Ascending aorta (tissue), 2 donors: Measurements from ENCODE around the gene CD226. TPM values are rescaled to one million over a fixed set of nuclear protein-coding genes. Genes with fewer than 3 reads are reported as not detected.

ENCODE experiments used
- DNase-seq, 2 donors: peaks; one replicate each; pipeline ENCODE4 v3.0.0-alpha.2; 2019; ENCODE audit warnings: low spot score in 2 of 2
- H3K27ac ChIP-seq, 2 donors: fragments of 200-600 bp; sonication (generic); one replicate each; pipeline ENCODE4 v1.5.1; 2016 to 2017; ENCODE audit warnings: mild to moderate bottlenecking in 1 of 2
- H3K27me3 ChIP-seq: fragments of 200-600 bp; sonication (generic); one replicate; pipeline ENCODE4 v1.5.1; 2017
- H3K36me3 ChIP-seq, 2 donors: fragments of 200-600 bp; sonication (generic); one replicate each; pipeline ENCODE4 v1.5.1; 2016
- H3K4me1 ChIP-seq, 2 donors: fragments of 200-600 bp; sonication (generic); one replicate each; pipeline ENCODE4 v1.5.1; 2016 to 2017; ENCODE audit warnings: mild to moderate bottlenecking in 1 of 2
- H3K4me3 ChIP-seq, 2 donors: fragments of 200-600 bp; sonication (generic); one replicate each; pipeline ENCODE4 v1.5.1; 2016 to 2017; ENCODE audit warnings: mild to moderate bottlenecking in 1 of 2
- H3K9me3 ChIP-seq, 2 donors: fragments of 200-600 bp; sonication (generic); one replicate each; pipeline ENCODE4 v1.5.1; 2016
- intact Hi-C: fragments of 100-400 bp; cut with DNase I; formaldehyde crosslinking; loops from one replicate; pipeline ENCODE4 v1.15.1; 2023
- total RNA-seq: library from RNA; depleted of rRNA; stranded (reverse); fragments of >200 nt; gene quantifications from one replicate; pipeline ENCODE4 v1.1.0, GENCODE V29; 2016
- TF ChIP-seq, protein P1 (sequence below), 3 experiments: fragments of 200-600 bp in 2 of 3; fragments of 450-650 bp in 1 of 3; sonication (generic) in 2 of 3; IDR thresholded peaks; one replicate each; pipeline ENCODE4 v1.5.1; 2016 to 2019; ENCODE audit warnings: antibody characterized with exemption in 3 of 3, mild to moderate bottlenecking in 1 of 3, moderate library complexity in 1 of 3

The CD226 gene
- total RNA-seq, 1 donor from 2014 or later = 3.3 TPM

DNA sequence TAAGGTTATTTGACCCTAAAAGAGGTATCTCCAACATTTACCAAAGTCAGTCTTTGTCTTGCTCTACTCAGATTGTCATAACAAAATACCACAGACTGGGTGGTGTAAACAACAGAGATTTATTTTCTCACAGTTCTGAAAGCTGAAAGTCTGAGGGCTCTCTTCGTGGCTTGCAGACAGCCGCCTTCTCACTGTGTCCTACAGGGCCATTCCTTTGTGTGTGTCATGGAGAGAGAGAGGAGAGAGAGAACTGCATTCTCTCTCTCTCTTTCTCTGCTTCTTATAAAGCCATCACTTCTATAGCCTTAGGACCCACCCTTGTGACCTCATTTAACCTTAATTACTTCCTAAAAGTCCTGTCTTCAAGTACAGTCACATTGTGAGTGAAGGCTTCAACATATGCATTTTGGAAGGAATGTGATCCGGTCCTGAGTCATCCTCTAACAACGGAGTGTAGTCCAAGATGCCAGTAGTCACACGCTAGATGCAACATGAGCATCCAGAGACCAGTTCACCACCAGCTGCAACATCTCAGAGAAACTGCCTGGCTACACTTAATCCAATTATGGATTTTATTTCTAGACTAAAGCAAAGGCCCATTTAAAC, 130.2 kb downstream of the CD226 start:
- H3K27me3 ChIP-seq = no peaks in the 10 kb centered on the region
- intact Hi-C loops = no loop called here
- H3K27ac ChIP-seq = no peak overlapping the region
- no peaks in the 10 kb centered on the region for H3K36me3 ChIP-seq
- TF ChIP-seq, protein P1, sequence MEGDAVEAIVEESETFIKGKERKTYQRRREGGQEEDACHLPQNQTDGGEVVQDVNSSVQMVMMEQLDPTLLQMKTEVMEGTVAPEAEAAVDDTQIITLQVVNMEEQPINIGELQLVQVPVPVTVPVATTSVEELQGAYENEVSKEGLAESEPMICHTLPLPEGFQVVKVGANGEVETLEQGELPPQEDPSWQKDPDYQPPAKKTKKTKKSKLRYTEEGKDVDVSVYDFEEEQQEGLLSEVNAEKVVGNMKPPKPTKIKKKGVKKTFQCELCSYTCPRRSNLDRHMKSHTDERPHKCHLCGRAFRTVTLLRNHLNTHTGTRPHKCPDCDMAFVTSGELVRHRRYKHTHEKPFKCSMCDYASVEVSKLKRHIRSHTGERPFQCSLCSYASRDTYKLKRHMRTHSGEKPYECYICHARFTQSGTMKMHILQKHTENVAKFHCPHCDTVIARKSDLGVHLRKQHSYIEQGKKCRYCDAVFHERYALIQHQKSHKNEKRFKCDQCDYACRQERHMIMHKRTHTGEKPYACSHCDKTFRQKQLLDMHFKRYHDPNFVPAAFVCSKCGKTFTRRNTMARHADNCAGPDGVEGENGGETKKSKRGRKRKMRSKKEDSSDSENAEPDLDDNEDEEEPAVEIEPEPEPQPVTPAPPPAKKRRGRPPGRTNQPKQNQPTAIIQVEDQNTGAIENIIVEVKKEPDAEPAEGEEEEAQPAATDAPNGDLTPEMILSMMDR (IDR thresholded peaks at IDR 0.05) = no peak
- no peak overlapping the region for H3K4me3 ChIP-seq
- H3K9me3 ChIP-seq = no peaks in the 10 kb centered on the region
- DNase-seq = no peak
- no peaks in the 10 kb centered on the region for H3K4me1 ChIP-seq

DNA sequence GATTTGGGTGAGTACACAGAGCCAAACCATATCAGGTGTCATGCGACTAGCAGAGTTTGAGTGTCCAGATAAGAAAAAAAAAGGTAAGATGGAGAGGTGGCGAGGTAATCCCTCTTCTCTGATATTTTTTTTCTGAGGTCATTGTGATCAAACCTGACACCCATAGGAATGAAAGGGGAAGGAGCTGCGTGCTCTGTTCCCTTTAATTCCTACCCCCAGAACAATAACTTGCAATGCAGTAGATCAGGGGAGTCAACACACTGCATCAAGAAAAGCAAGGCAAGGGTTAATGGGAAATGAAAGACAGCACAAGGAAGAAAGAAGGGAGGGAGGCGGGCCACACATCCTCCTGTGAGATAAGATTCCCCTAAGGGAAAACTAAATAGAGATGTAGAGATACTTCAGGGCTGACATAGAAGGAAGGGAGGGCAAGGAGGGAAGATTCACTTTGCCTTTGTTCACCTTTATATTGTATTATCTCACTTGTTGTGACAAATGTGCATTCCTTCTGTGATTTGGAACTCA, 132.8 kb downstream of the CD226 start:
- Histone ChIP-seq H3K27me3 (no peaks in the 10 kb centered on the region), H3K36me3 (no peaks in the 10 kb centered on the region), H3K27ac (no peak overlapping the region), H3K9me3 (no peaks in the 10 kb centered on the region), H3K4me1 (no peaks in the 10 kb centered on the region), H3K4me3 (no peak overlapping the region)
- TF ChIP-seq, protein P1 (IDR thresholded peaks at IDR 0.05) = no peak
- no peak for DNase-seq
- intact Hi-C loops = no loop called here

DNA sequence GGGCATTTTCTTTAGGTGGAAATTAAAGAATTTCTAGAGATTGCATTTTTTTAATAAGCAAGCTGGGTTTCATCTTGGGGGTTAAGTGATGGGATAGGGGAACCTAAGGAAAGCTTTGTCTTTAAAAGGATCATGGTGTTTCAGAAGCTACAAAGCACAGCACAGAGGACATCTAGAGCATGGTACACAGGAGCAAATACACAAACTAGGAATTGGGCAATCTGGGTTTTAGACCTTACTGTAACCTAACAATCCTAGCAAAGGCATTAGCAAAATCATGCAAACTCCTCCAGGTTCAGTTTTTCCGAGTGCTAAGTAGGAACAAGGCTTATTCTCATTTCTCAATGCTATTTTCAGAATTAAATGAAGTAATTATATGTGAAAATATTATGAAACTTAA, 134.1 kb downstream of the CD226 start:
- Histone ChIP-seq H3K4me1 (no peaks in the 10 kb centered on the region), H3K36me3 (no peaks in the 10 kb centered on the region), H3K9me3 (no peaks in the 10 kb centered on the region), H3K27me3 (no peaks in the 10 kb centered on the region), H3K27ac (no peak overlapping the region), H3K4me3 (no peak overlapping the region)
- TF ChIP-seq, protein P1 (IDR thresholded peaks at IDR 0.05) = no peak
- DNase-seq = no peak
- intact Hi-C loops = no loop called here

DNA sequence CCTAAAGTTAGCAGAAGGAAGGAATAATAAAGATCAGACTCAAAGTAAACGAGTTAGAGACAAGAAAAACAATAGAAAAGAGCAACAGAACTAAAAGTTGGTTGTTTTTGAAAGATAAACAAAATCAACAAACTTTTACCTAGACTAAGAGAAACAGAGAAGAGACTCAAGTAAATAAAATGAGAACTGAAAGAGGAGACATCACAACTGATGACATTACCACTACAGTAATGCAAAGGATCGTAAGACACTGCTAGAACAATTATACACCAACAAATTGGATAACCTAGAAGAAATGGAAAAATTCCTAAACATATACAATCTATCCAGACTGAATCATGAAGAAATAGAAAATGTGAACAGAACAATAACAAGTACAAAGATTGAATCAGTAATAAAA, 139.3 kb downstream of the CD226 start:
- H3K4me1 ChIP-seq = no peaks in the 10 kb centered on the region
- H3K27ac ChIP-seq = no peak overlapping the region
- H3K4me3 ChIP-seq = no peak overlapping the region
- no peaks in the 10 kb centered on the region for H3K36me3 ChIP-seq
- no peaks in the 10 kb centered on the region for H3K9me3 ChIP-seq
- intact Hi-C loops = no loop called here
- no peaks in the 10 kb centered on the region for H3K27me3 ChIP-seq
- no peak for DNase-seq
- TF ChIP-seq, protein P1 (IDR thresholded peaks at IDR 0.05) = no peak

DNA sequence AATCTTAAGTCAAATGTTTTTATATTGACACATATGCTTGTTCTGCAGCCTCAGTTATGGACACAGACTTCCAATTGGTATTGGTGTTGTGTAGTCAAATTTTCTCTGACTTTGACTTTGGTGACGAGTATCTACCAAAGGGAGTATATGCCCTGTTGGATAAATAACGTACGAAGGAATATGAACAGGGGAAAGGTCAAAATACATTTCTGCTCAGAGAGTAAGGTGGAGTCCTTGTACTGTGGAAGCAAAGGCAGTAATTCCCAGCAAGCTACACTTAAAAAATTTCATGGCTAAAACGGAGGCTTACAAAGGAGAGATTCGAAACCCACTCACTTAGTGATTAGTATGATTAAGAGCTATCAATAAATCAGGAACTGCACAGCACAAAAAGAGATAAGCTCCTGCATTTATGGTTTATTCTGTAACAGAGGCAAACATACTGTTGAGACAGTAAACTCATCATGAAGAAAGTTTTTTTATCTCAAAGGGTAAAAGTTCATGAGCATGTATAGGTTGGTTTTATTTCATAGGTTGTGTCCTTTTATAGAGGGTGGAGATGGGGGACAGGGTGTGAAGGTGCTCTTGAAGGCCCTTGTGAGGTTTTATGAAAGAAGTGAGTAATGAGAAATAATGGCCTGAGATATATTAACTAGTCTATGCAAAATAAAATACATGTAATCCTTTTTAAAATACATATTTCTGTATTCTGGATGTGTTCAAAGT, 142.7 kb downstream of the CD226 start:
- Histone ChIP-seq H3K27me3 (no peaks in the 10 kb centered on the region), H3K9me3 (no peaks in the 10 kb centered on the region), H3K27ac (no peak overlapping the region), H3K4me3 (no peak overlapping the region), H3K4me1 (no peaks in the 10 kb centered on the region), H3K36me3 (no peaks in the 10 kb centered on the region)
- TF ChIP-seq, protein P1 (IDR thresholded peaks at IDR 0.05) = no peak
- intact Hi-C loops = no loop called here
- DNase-seq = no peak
